B cell (primary cell): ENCODE measurements around the gene BTD. TPM values are rescaled to one million over a fixed set of nuclear protein-coding genes. Genes with fewer than 3 reads are reported as not detected.

Experiments
- ATAC-seq: fragments of 200-7000 bp; cut with Tn5 transposase; one replicate; pipeline ENCODE4 v1.10.0; 2021; ENCODE audit warnings: low read depth, mild to moderate bottlenecking, moderate number of reproducible peaks, moderate library complexity
- CTCF ChIA-PET: fragments of 350-600 bp; sonication (Branson Sonifier 250); formaldehyde crosslinking; loops from one replicate; lab custom pipeline; 2021; ENCODE audit warnings: antibody characterized with exemption, inconsistent platforms; lab: Charles Lee
- POLR2A ChIA-PET: fragments of 350-600 bp; sonication (Branson Sonifier 250); formaldehyde crosslinking; loops from one replicate; lab custom pipeline; 2021; ENCODE audit warnings: antibody characterized with exemption; lab: Charles Lee
- DNase-seq: peaks from one replicate; pipeline ENCODE4 v3.0.0; 2013
- H2AFZ ChIP-seq: 2 replicates; pipeline ENCODE4 v1.6.1; 2012; ENCODE audit warnings: mild to moderate bottlenecking, low read depth, low read length; ENCODE audit not compliant: insufficient read depth, poor library complexity, severe bottlenecking
- H3K27ac ChIP-seq, 2 donors: 1 replicate in 1 of 2; 2 replicates in 1 of 2; pipeline ENCODE4 v1.5.1; 2012 to 2013; ENCODE audit warnings: low read length in 2 of 2, mild to moderate bottlenecking in 2 of 2, moderate library complexity in 1 of 2
- H3K27me3 ChIP-seq, 4 experiments: fragments of 200-600 bp in 1 of 4; sonication (generic) in 1 of 4; replicated peaks in 1 of 4; 1 replicate in 2 of 4; 2 replicates in 2 of 4; pipeline versions ENCODE4 v1.6.1 to v1.7.0; 2013 to 2016; ENCODE audit warnings: low read length in 3 of 4, mild to moderate bottlenecking in 2 of 4, mixed read lengths in 1 of 4, moderate library complexity in 1 of 4; ENCODE audit not compliant: insufficient read depth in 4 of 4, control insufficient read depth in 3 of 4; ENCODE audit errors: control extremely low read depth in 1 of 4
- H3K36me3 ChIP-seq, 2 experiments: replicated peaks in 1 of 2; 1 replicate in 1 of 2; 2 replicates in 1 of 2; pipeline versions ENCODE4 v1.6.1 to v1.7.1; 2013; ENCODE audit warnings: low read length in 1 of 2; ENCODE audit not compliant: insufficient read depth in 2 of 2, control insufficient read depth in 1 of 2; ENCODE audit errors: control extremely low read depth in 1 of 2, extremely low read depth in 1 of 2
- H3K4me1 ChIP-seq, 2 donors: fragments of 200-600 bp in 1 of 2; sonication (generic) in 1 of 2; 1 replicate in 1 of 2; 2 replicates in 1 of 2; pipeline versions ENCODE4 v1.5.1 to v1.6.1; 2013 to 2017; ENCODE audit warnings: low read length in 2 of 2; ENCODE audit not compliant: control insufficient read depth in 2 of 2, insufficient read depth in 2 of 2
- H3K4me2 ChIP-seq: replicated peaks from 2 replicates; pipeline ENCODE3; 2012; ENCODE audit warnings: mild to moderate bottlenecking, low read depth, low read length; ENCODE audit not compliant: poor library complexity, severe bottlenecking
- H3K4me3 ChIP-seq, 5 experiments: fragments of 200-600 bp in 1 of 5; sonication (generic) in 1 of 5; 1 replicate in 3 of 5; 2 replicates in 2 of 5; pipeline versions ENCODE4 v1.5.1 to v1.7.0; 2011 to 2016; ENCODE audit warnings: low read length in 4 of 5, mild to moderate bottlenecking in 4 of 5, low read depth in 2 of 5, control low read depth in 1 of 5, moderate library complexity in 1 of 5; ENCODE audit not compliant: insufficient read depth in 1 of 5; ENCODE audit errors: control extremely low read depth in 1 of 5, extremely low read depth in 1 of 5
- H3K79me2 ChIP-seq: fragments of 200-600 bp; sonication (generic); one replicate; pipeline ENCODE4 v1.6.0; 2016; ENCODE audit warnings: low read length; ENCODE audit not compliant: control insufficient read depth, insufficient read depth
- H3K9ac ChIP-seq: fragments of 200-600 bp; sonication (generic); 2 replicates; pipeline ENCODE4 v1.6.1; 2017; ENCODE audit warnings: mild to moderate bottlenecking, low read length, moderate library complexity
- H3K9me3 ChIP-seq, 3 donors: one replicate each; pipeline versions ENCODE4 v1.6.1 to v1.7.1; 2013; ENCODE audit warnings: low read length in 2 of 3; ENCODE audit not compliant: control insufficient read depth in 2 of 3, insufficient read depth in 1 of 3; ENCODE audit errors: control extremely low read depth in 1 of 3
- H4K20me1 ChIP-seq: 2 replicates; pipeline ENCODE4 v1.6.0; 2012; ENCODE audit warnings: mild to moderate bottlenecking, low read length; ENCODE audit not compliant: insufficient read depth, control insufficient read depth, poor library complexity, severe bottlenecking
- H3K27ac Mint-ChIP-seq: one replicate; pipeline ENCODE4 v1.8.0; 2021; ENCODE audit warnings: mixed read lengths
- H3K27me3 Mint-ChIP-seq: one replicate; pipeline ENCODE4 v1.8.0; 2021; ENCODE audit warnings: mixed read lengths
- H3K4me1 Mint-ChIP-seq: one replicate; pipeline ENCODE4 v1.8.0; 2021; ENCODE audit warnings: mixed read lengths
- H3K4me3 Mint-ChIP-seq: one replicate; pipeline ENCODE4 v1.8.0; 2021; ENCODE audit warnings: mixed read lengths
- H3K9me3 Mint-ChIP-seq: one replicate; pipeline ENCODE4 v1.8.0; 2022; ENCODE audit warnings: mixed read lengths; ENCODE audit not compliant: insufficient read depth
- EZH2 ChIP-seq: IDR thresholded peaks from 2 replicates; pipeline ENCODE4 v1.6.1; 2012; ENCODE audit warnings: borderline replicate concordance, low read depth, mild to moderate bottlenecking, moderate library complexity, low read length; ENCODE audit not compliant: insufficient read depth, poor library complexity, severe bottlenecking
- WGBS: methylation state at CpG from one replicate; pipeline ENCODE4 v1.1.5; 2013; ENCODE audit warnings: missing lambda C conversion rate; ENCODE audit not compliant: insufficient coverage; 5-methylcytosine and 5-hydroxymethylcytosine counted together
- intact Hi-C: fragments of 100-400 bp; cut with micrococcal nuclease; formaldehyde crosslinking; loops from one replicate; pipeline ENCODE4 v1.10.0; 2022
- polyA plus RNA-seq: library from polyadenylated mRNA; depleted of rRNA; stranded (reverse); fragments of >200 nt; gene quantifications from 2 replicates; pipeline ENCODE4 v1.2.3, GENCODE V29; 2012
- total RNA-seq, 2 donors: library from RNA; stranded (reverse); fragments of 120-200 nt in 1 of 2; gene quantifications; 1 replicate in 1 of 2; 2 replicates in 1 of 2; pipeline versions ENCODE4 v1.2.3 to v1.2.4, GENCODE V29; 2013 to 2022
- TF ChIP-seq, protein P1 (sequence below): fragments of 200-600 bp; IDR thresholded peaks from one replicate; pipeline ENCODE4 v1.8.0; 2022; ENCODE audit warnings: antibody characterized with exemption, mild to moderate bottlenecking

The BTD gene
- total and polyA plus RNA-seq, 2 donors (not counting 1 experiment from before 2014, with no cell fraction given): 8.2 to 25.3 TPM

DNA sequence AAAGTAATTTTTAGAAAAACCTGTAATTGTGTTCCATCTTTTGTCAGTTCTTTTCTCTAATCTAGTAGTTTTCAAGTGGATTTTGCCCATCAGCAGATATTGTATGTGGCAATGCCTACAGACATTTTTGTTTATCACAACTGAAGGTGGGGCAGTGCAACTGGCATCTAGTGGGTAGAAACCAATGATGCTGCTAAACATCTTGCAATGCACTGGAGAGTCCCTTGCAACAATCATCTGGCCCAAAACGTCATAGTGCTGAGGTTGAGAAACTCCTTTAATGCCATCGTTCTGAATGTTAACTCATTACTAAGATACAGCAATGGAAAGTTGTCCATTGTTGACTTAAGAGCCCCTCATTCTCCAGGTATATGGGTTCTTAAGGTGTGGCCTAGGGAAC is 80.1 kb downstream of the BTD start:
- Histone ChIP-seq H3K4me1 (no peaks in the 10 kb centered on the region), H3K4me3 (no peak overlapping the region), H4K20me1 (no peaks in the 10 kb centered on the region), H3K27me3 (no peaks in the 10 kb centered on the region), H2AFZ (no peak overlapping the region), H3K9me3 (no peaks in the 10 kb centered on the region), H3K4me2 (no peak overlapping the region), H3K9ac (no peak overlapping the region), H3K79me2 (no peaks in the 10 kb centered on the region), H3K27ac (no peak overlapping the region), H3K36me3 (peaks cover 11 to 34% of the 10 kb centered on the region in 2 experiments)
- ATAC-seq (no peak), DNase-seq (no peak)
- TF ChIP-seq, protein P1, sequence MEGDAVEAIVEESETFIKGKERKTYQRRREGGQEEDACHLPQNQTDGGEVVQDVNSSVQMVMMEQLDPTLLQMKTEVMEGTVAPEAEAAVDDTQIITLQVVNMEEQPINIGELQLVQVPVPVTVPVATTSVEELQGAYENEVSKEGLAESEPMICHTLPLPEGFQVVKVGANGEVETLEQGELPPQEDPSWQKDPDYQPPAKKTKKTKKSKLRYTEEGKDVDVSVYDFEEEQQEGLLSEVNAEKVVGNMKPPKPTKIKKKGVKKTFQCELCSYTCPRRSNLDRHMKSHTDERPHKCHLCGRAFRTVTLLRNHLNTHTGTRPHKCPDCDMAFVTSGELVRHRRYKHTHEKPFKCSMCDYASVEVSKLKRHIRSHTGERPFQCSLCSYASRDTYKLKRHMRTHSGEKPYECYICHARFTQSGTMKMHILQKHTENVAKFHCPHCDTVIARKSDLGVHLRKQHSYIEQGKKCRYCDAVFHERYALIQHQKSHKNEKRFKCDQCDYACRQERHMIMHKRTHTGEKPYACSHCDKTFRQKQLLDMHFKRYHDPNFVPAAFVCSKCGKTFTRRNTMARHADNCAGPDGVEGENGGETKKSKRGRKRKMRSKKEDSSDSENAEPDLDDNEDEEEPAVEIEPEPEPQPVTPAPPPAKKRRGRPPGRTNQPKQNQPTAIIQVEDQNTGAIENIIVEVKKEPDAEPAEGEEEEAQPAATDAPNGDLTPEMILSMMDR: no peak
- TF ChIP-seq EZH2: no peak
- no peak overlapping the region for H3K27ac Mint-ChIP-seq
- H3K4me3 Mint-ChIP-seq: no peak overlapping the region
- no CpG with 5 or more reads among the region's 2 CpGs for WGBS
- ChIA-PET CTCF (no interaction called here), POLR2A (no interaction called here)
- H3K27me3 Mint-ChIP-seq: no peaks in the 10 kb centered on the region
- no peaks in the 10 kb centered on the region for H3K9me3 Mint-ChIP-seq
- H3K4me1 Mint-ChIP-seq: no peaks in the 10 kb centered on the region
- intact Hi-C loops: no loop called here

DNA sequence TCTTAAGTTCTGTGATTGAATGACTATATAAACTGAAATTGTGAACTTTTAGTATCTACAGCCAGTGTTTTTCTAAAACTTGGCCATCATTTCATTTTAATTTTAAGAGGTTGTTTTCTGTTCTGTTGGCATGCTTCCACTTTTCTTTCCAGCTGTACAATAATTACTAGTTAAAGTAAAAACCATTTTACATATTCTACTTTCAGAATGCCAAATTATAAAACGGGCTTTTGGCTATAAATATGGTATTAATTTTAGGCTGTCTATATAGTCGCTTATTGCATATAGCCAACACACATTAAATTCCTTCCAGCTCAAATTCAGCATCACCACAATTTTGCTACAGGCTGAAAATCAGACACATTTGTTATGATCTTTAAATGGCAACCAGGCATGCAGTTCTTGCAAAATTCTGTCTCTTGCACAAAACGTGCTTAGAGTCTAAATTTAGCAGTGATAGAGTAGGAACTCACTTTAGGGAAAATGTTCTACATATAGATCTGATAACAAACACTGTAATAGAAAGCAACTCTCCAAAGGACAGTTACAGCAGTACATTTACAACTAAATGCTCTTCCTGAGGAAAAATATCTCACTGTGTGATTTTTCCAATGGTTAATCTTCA is 81.1 kb downstream of the BTD start:
- intact Hi-C loops: no loop called here
- Histone ChIP-seq H3K79me2 (no peaks in the 10 kb centered on the region), H3K4me1 (no peaks in the 10 kb centered on the region), H2AFZ (no peak overlapping the region), H3K9ac (no peak overlapping the region), H3K27me3 (no peaks in the 10 kb centered on the region), H3K9me3 (no peaks in the 10 kb centered on the region), H3K36me3 (peaks cover 12 to 24% of the 10 kb centered on the region in 2 experiments), H3K4me3 (no peak overlapping the region), H3K27ac (no peak overlapping the region), H3K4me2 (no peak overlapping the region), H4K20me1 (no peaks in the 10 kb centered on the region)
- WGBS: no CpG with 5 or more reads among the region's 3 CpGs
- Mint-ChIP-seq H3K4me3 (no peak overlapping the region), H3K27me3 (no peaks in the 10 kb centered on the region), H3K4me1 (no peaks in the 10 kb centered on the region), H3K9me3 (no peaks in the 10 kb centered on the region), H3K27ac (no peak overlapping the region)
- CTCF ChIA-PET: no interaction called here
- POLR2A ChIA-PET: no interaction called here
- no peak for DNase-seq
- TF ChIP-seq EZH2: no peak
- TF ChIP-seq, protein P1: no peak
- ATAC-seq: no peak
